Smooth muscle cell (in vitro differentiated cells): Measurements from ENCODE around the gene CLIC3. TPM values are rescaled to one million over a fixed set of nuclear protein-coding genes. Genes with fewer than 3 reads are reported as not detected.
A peak's percentile ranks its signal among the peaks of the same experiment; 100 is the strongest.

ENCODE experiments used
- DNase-seq: peaks from one replicate; lab custom pipeline; 2025; ENCODE audit not compliant: unreplicated experiment; lab: John Stamatoyannopoulos, UW
- H2AFZ ChIP-seq: fragments of 200-600 bp; sonication (generic); 2 replicates; pipeline ENCODE4 v1.6.0; 2016; ENCODE audit warnings: antibody characterized with exemption, low read depth, mild to moderate bottlenecking
- H3F3A ChIP-seq: fragments of 200-600 bp; sonication (generic); 2 replicates; pipeline ENCODE4 v1.6.0; 2017; ENCODE audit warnings: antibody characterized with exemption, low read depth
- H3K27ac ChIP-seq: fragments of 200-600 bp; sonication (generic); 2 replicates; pipeline ENCODE4 v1.5.1; 2016; ENCODE audit warnings: low read depth, mild to moderate bottlenecking
- H3K27me3 ChIP-seq: fragments of 200-600 bp; sonication (generic); 2 replicates; pipeline ENCODE4 v1.6.1; 2016; ENCODE audit warnings: low read depth, mild to moderate bottlenecking
- H3K36me3 ChIP-seq: fragments of 200-600 bp; sonication (generic); 2 replicates; pipeline ENCODE4 v1.5.1; 2016; ENCODE audit warnings: low read depth
- H3K4me1 ChIP-seq: fragments of 200-600 bp; sonication (generic); 2 replicates; pipeline ENCODE4 v1.5.1; 2016; ENCODE audit warnings: low read depth
- H3K4me2 ChIP-seq: fragments of 200-600 bp; sonication (generic); 2 replicates; pipeline ENCODE4 v1.6.0; 2016; ENCODE audit warnings: mild to moderate bottlenecking
- H3K4me3 ChIP-seq: fragments of 200-600 bp; sonication (generic); 2 replicates; pipeline ENCODE4 v1.5.1; 2016; ENCODE audit warnings: mild to moderate bottlenecking
- H3K79me2 ChIP-seq: fragments of 200-600 bp; sonication (generic); 2 replicates; pipeline ENCODE4 v1.6.0; 2016; ENCODE audit warnings: low read depth, mild to moderate bottlenecking
- H3K9ac ChIP-seq: fragments of 200-600 bp; sonication (generic); 2 replicates; pipeline ENCODE4 v1.6.0; 2016; ENCODE audit warnings: low read depth
- H3K9me3 ChIP-seq: fragments of 200-600 bp; sonication (generic); replicated peaks from 2 replicates; pipeline ENCODE4 v1.5.1; 2016; ENCODE audit warnings: low read depth
- H4K20me1 ChIP-seq: fragments of 200-600 bp; sonication (generic); 2 replicates; pipeline ENCODE4 v1.6.0; 2016; ENCODE audit warnings: low read depth
- CTCF ChIP-seq: fragments of 200-600 bp; sonication (generic); IDR thresholded peaks from 2 replicates; pipeline ENCODE4 v1.5.1; 2017; ENCODE audit warnings: borderline replicate concordance, mild to moderate bottlenecking, antibody characterized with exemption; ENCODE audit not compliant: insufficient read depth, poor library complexity, severe bottlenecking
- WGBS: methylation state at CpG from one replicate; pipeline ENCODE4 v1.1.7; 2016; ENCODE audit warnings: low lambda C conversion rate; 5-methylcytosine and 5-hydroxymethylcytosine counted together
- polyA plus RNA-seq: library from polyadenylated mRNA; unstranded; fragments of >200 nt; fragmentation: Nextera tagmentation; extraction: Ambion mirVana; gene quantifications from 2 replicates; pipeline ENCODE4 v1.2.1, GENCODE V29; 2016
- total RNA-seq: library from RNA; depleted of rRNA; stranded (reverse); fragments of >200 nt; gene quantifications from 2 replicates; pipeline ENCODE4 v1.2.3, GENCODE V29; 2014

Gene CLIC3
- total and polyA plus RNA-seq, 2 experiments from 2014 or later: 36.8 to 43.9 TPM

GRCh38 chr9:136997830-136998234 lies 1.5 kb upstream of the CLIC3 start:
- TF ChIP-seq CTCF: no peak
- no peak overlapping the region for H3K4me2 ChIP-seq

GRCh38 chr9:136997371-136997770 lies 1.0 kb upstream of the CLIC3 start:
- no peak for DNase-seq
- H3K36me3 ChIP-seq: no peaks in the 10 kb centered on the region
- no peaks in the 10 kb centered on the region for H3F3A ChIP-seq
- no peak overlapping the region for H3K4me3 ChIP-seq
- no peaks in the 10 kb centered on the region for H3K9me3 ChIP-seq
- H3K27me3 ChIP-seq: no peaks in the 10 kb centered on the region
- no peaks in the 10 kb centered on the region for H4K20me1 ChIP-seq
- 89% methylated on average over 10 of the region's 10 CpGs for WGBS
- H3K9ac ChIP-seq: no peak overlapping the region
- no peak overlapping the region for H3K27ac ChIP-seq
- no peaks in the 10 kb centered on the region for H3K79me2 ChIP-seq
- no peak overlapping the region for H3K4me2 ChIP-seq
- peaks cover 18% of the 10 kb centered on the region for H3K4me1 ChIP-seq
- no peak overlapping the region for H2AFZ ChIP-seq
- TF ChIP-seq CTCF: no peak

More at GRCh38 chr9:136997830-136998234, 1.5 kb upstream of the CLIC3 start:
- Histone ChIP-seq H3K36me3 (no peaks in the 10 kb centered on the region), H2AFZ (no peak overlapping the region), H3K4me3 (no peak overlapping the region), H3K4me1 (peaks cover 16% of the 10 kb centered on the region), H3F3A (no peaks in the 10 kb centered on the region), H4K20me1 (no peaks in the 10 kb centered on the region), H3K27me3 (no peaks in the 10 kb centered on the region), H3K79me2 (no peaks in the 10 kb centered on the region), H3K27ac (no peak overlapping the region), H3K9ac (no peak overlapping the region), H3K9me3 (no peaks in the 10 kb centered on the region)
- DNase-seq: no peak
- WGBS: 87% methylated on average over 17 of the region's 18 CpGs

GRCh38 chr9:136995772-136996311 lies 526 bp downstream of the CLIC3 start:
- peak overlapping the region; percentile 82 for H3K4me2 ChIP-seq
- DNase-seq: no peak
- H3K36me3 ChIP-seq: no peaks in the 10 kb centered on the region
- H3K27me3 ChIP-seq: no peaks in the 10 kb centered on the region
- peak overlapping the region; percentile 40 for H3K4me3 ChIP-seq
- no peak overlapping the region for H3K9ac ChIP-seq
- no peak overlapping the region for H2AFZ ChIP-seq
- TF ChIP-seq CTCF: no peak
- H3K4me1 ChIP-seq: peaks cover 18% of the 10 kb centered on the region
- H3K9me3 ChIP-seq: no peaks in the 10 kb centered on the region
- 66% methylated on average over 9 of the region's 12 CpGs for WGBS
- H4K20me1 ChIP-seq: no peaks in the 10 kb centered on the region
- peaks cover 3% of the 10 kb centered on the region for H3F3A ChIP-seq
- H3K79me2 ChIP-seq: no peaks in the 10 kb centered on the region
- no peak overlapping the region for H3K27ac ChIP-seq

- Histone ChIP-seq H3K36me3 (no peaks in the 10 kb centered on the region), H3K27me3 (no peaks in the 10 kb centered on the region), H3K4me1 (peaks cover 18% of the 10 kb centered on the region), H4K20me1 (no peaks in the 10 kb centered on the region), H3K27ac (no peak overlapping the region), H2AFZ (no peak overlapping the region), H3K9ac (no peak overlapping the region), H3K4me3 (no peak overlapping the region), H3K4me2 (peak overlapping the region; percentile 31), H3F3A (peaks cover 3% of the 10 kb centered on the region), H3K79me2 (no peaks in the 10 kb centered on the region), H3K9me3 (no peaks in the 10 kb centered on the region)
- no peak for TF ChIP-seq CTCF
- no peak for DNase-seq
- 81% methylated on average over 17 of the region's 30 CpGs for WGBS
Measured at GRCh38 chr9:136995362-136995761, 1.0 kb downstream of the CLIC3 start.
